G401 (cell line): Measurements from ENCODE around the gene NHLRC4. TPM values are rescaled to one million over a fixed set of nuclear protein-coding genes. Genes with fewer than 3 reads are reported as not detected.

ENCODE experiments used
- DNase-seq: peaks from one replicate; pipeline ENCODE4 v3.0.0-alpha.2; 2015; ENCODE audit warnings: low spot score
- in situ Hi-C: cut with HindIII; loops from 2 replicates; pipeline ENCODE4 v1.10.0; 2016; ENCODE audit warnings: low sequenced_read_pairs, mixed read lengths
- total RNA-seq: library from RNA; depleted of rRNA; stranded (reverse); fragments of >200 nt; shearing (Covaris generic); gene quantifications from 2 replicates; pipeline ENCODE4 v1.2.3, GENCODE V29; 2014

The NHLRC4 gene
- total RNA-seq, 1 experiment from 2014 or later, result 2.7 TPM

GRCh38 chr16:549544-550263 is 17.1 kb upstream of the NHLRC4 start:
- no peak for DNase-seq
- in situ Hi-C loops, result no loop called here

GRCh38 chr16:551210-551609 is 15.6 kb upstream of the NHLRC4 start:
- DNase-seq, result no peak
- in situ Hi-C loops, result no loop called here

GRCh38 chr16:552171-552570 is 14.6 kb upstream of the NHLRC4 start:
- in situ Hi-C loops, result no loop called here

GRCh38 chr16:553601-554296 is 13.1 kb upstream of the NHLRC4 start:
- no peak for DNase-seq

More at GRCh38 chr16:552171-552570, 14.6 kb upstream of the NHLRC4 start:
- DNase-seq, result no peak

GRCh38 chr16:554297-554621 is 12.5 kb upstream of the NHLRC4 start:
- in situ Hi-C loops, result no loop called here
- no peak for DNase-seq

More at GRCh38 chr16:553601-554296, 13.1 kb upstream of the NHLRC4 start:
- in situ Hi-C loops, result no loop called here

GRCh38 chr16:554640-555365 is 12.0 kb upstream of the NHLRC4 start:
- DNase-seq, result peak; percentile 50
- in situ Hi-C loops, result no loop called here

- peak; percentile 78 for DNase-seq
- in situ Hi-C loops, result no loop called here
These were observed 11.0 kb upstream of the NHLRC4 start for GRCh38 chr16:555528-556473.

GRCh38 chr16:556474-557173 is 10.2 kb upstream of the NHLRC4 start:
- DNase-seq, result peak; percentile 73
- in situ Hi-C loops, result no loop called here

- no peak for DNase-seq
- in situ Hi-C loops, result no loop called here
These were observed 9.1 kb upstream of the NHLRC4 start for GRCh38 chr16:557463-558297.

- in situ Hi-C loops, result no loop called here
- DNase-seq, result peak; percentile 93
These were observed 8.3 kb upstream of the NHLRC4 start for GRCh38 chr16:558298-559020.

- DNase-seq, result no peak
- in situ Hi-C loops, result no loop called here
These were observed 7.8 kb upstream of the NHLRC4 start for GRCh38 chr16:559021-559380.

GRCh38 chr16:559411-560203 is 7.2 kb upstream of the NHLRC4 start:
- peak; percentile 51 for DNase-seq
- in situ Hi-C loops, result no loop called here

- in situ Hi-C loops, result no loop called here
- no peak for DNase-seq
These were observed 6.6 kb upstream of the NHLRC4 start, which contains the start of gene PRR35 for GRCh38 chr16:560204-560700. PRR35 (plus strand) TSS chr16:560394; CDS start chr16:563295, 2,901 bp downstream.

GRCh38 chr16:560701-561412 is 5.9 kb upstream of the NHLRC4 start:
- no peak for DNase-seq
- in situ Hi-C loops, result no loop called here

- DNase-seq, result no peak
- in situ Hi-C loops, result no loop called here
These were observed 5.4 kb upstream of the NHLRC4 start for GRCh38 chr16:561413-561794.
